Right lobe of liver (tissue), 4 donors: ENCODE data around the gene DIAPH3.

Experiments used
- CTCF ChIP-seq, 4 donors: fragments of 200-600 bp in 3 of 4; fragments of 450-650 bp in 1 of 4; IDR thresholded peaks; one replicate each; pipeline versions ENCODE4 v1.5.1 to v1.8.0; 2016 to 2022; ENCODE audit warnings: antibody characterized with exemption in 4 of 4, mild to moderate bottlenecking in 2 of 4
- POLR2A ChIP-seq: fragments of 450-650 bp; IDR thresholded peaks from one replicate; pipeline ENCODE4 v1.6.1; 2017; ENCODE audit warnings: antibody characterized with exemption, mild to moderate bottlenecking
- donor health status: DM: no; HTN: no; CAD: no.
- donor health status: DM: no; HTN: no; CAD: no.
- donor health status: DM: no; HTN: yes; CAD: no.

GRCh38 chr13:60044321-60044720 lies 119.4 kb downstream of the DIAPH3 start:
- TF ChIP-seq POLR2A = no peak
- TF ChIP-seq CTCF (IDR thresholded peaks at IDR 0.05) = no peak
